GM19328 (cell line): ENCODE results near the gene HLA-DQA1.
"Not testable (repeated sequence)": the region's sequence is repeated elsewhere in the genome, so short reads cannot be mapped to it uniquely, and the experiment has no call there.

ENCODE experiments used
- ATAC-seq: cut with Tn5 transposase; IDR thresholded peaks from one replicate; pipeline ENCODE4 v1.9.1; 2021; ENCODE audit warnings: mild to moderate bottlenecking, moderate library complexity; ENCODE audit not compliant: unreplicated experiment

Gene HLA-DQA1

GRCh38 chr6:32621372-32621771 lies 15.8 kb upstream of the HLA-DQA1 start:
- no peak for ATAC-seq

GRCh38 chr6:32622545-32623401 lies 14.4 kb upstream of the HLA-DQA1 start:
- ATAC-seq, result peak; percentile 66

GRCh38 chr6:32623693-32624092 lies 13.5 kb upstream of the HLA-DQA1 start:
- ATAC-seq, result no peak

GRCh38 chr6:32624565-32624964 lies 12.6 kb upstream of the HLA-DQA1 start:
- ATAC-seq, result no peak

- no peak for ATAC-seq
Observed at GRCh38 chr6:32625137-32625536, 12.1 kb upstream of the HLA-DQA1 start.

GRCh38 chr6:32627249-32627648 lies 10.0 kb upstream of the HLA-DQA1 start:
- ATAC-seq, result no peak

- ATAC-seq, result no peak
Observed at GRCh38 chr6:32627831-32628230, 9.4 kb upstream of the HLA-DQA1 start.

GRCh38 chr6:32629793-32630192 lies 7.4 kb upstream of the HLA-DQA1 start:
- ATAC-seq, result not testable (repeated sequence)

- ATAC-seq, result no peak
Observed at GRCh38 chr6:32635526-32636123, 1.6 kb upstream of the HLA-DQA1 start.

- ATAC-seq, result no peak
Observed at GRCh38 chr6:32637883-32638282, 677 bp downstream of the HLA-DQA1 start.

- no peak for ATAC-seq
Observed at GRCh38 chr6:32638532-32639219, 1.5 kb downstream of the HLA-DQA1 start.

GRCh38 chr6:32639440-32640394 lies 2.5 kb downstream of the HLA-DQA1 start:
- ATAC-seq, result no peak

- no peak for ATAC-seq
Observed at GRCh38 chr6:32641122-32641521, 3.9 kb downstream of the HLA-DQA1 start.

GRCh38 chr6:32641785-32642719 lies 4.8 kb downstream of the HLA-DQA1 start:
- ATAC-seq, result not testable (repeated sequence)

GRCh38 chr6:32642720-32643106 lies 5.5 kb downstream of the HLA-DQA1 start:
- no peak for ATAC-seq

- ATAC-seq, result no peak
Observed at GRCh38 chr6:32643904-32644303, 6.7 kb downstream of the HLA-DQA1 start.

GRCh38 chr6:32645047-32645703 lies 8.0 kb downstream of the HLA-DQA1 start:
- no peak for ATAC-seq

GRCh38 chr6:32655203-32655710 lies 18.1 kb downstream of the HLA-DQA1 start:
- ATAC-seq, result no peak

GRCh38 chr6:32657329-32657728 lies 20.1 kb downstream of the HLA-DQA1 start:
- not testable (repeated sequence) for ATAC-seq
